Neuronal stem cell (in vitro differentiated cells): ENCODE results near the gene KIF26A.

Experiments used
- DNase-seq: peaks from one replicate; pipeline ENCODE4 v3.0.0-alpha.2; 2013; ENCODE audit warnings: low spot score
- H2AFZ ChIP-seq: one replicate; pipeline ENCODE4 v1.6.1; 2013; ENCODE audit warnings: mild to moderate bottlenecking, low read length, inconsistent platforms
- H2AK5ac ChIP-seq: 2 replicates; pipeline ENCODE4 v1.6.1; 2013; ENCODE audit warnings: low read depth, mild to moderate bottlenecking, inconsistent platforms, low read length, moderate library complexity, mixed read lengths
- H2BK120ac ChIP-seq: 2 replicates; pipeline ENCODE4 v1.6.1; 2013; ENCODE audit warnings: low read depth, mild to moderate bottlenecking, inconsistent platforms, low read length, moderate library complexity, mixed read lengths
- H2BK12ac ChIP-seq: one replicate; pipeline ENCODE4 v1.6.1; 2013; ENCODE audit warnings: low read length, inconsistent platforms
- H2BK15ac ChIP-seq: 2 replicates; pipeline ENCODE4 v1.6.1; 2013; ENCODE audit warnings: mild to moderate bottlenecking, low read length, inconsistent platforms, mixed read lengths
- H2BK5ac ChIP-seq: one replicate; pipeline ENCODE4 v1.6.1; 2013; ENCODE audit warnings: inconsistent platforms, mild to moderate bottlenecking, low read length, moderate library complexity
- H3K14ac ChIP-seq: one replicate; pipeline ENCODE4 v1.6.1; 2013; ENCODE audit warnings: low read length, inconsistent platforms
- H3K18ac ChIP-seq: 2 replicates; pipeline ENCODE4 v1.6.1; 2013; ENCODE audit warnings: low read length, inconsistent platforms
- H3K23ac ChIP-seq: 2 replicates; pipeline ENCODE4 v1.6.1; 2013; ENCODE audit warnings: low read depth, mild to moderate bottlenecking, mixed read lengths, low read length, inconsistent platforms; ENCODE audit not compliant: poor library complexity
- H3K27ac ChIP-seq: replicated peaks from 3 replicates; pipeline ENCODE4 v1.5.1; 2013; ENCODE audit warnings: low read length, inconsistent platforms
- H3K27me3 ChIP-seq, 3 experiments: 2 replicates each; pipeline ENCODE4 v1.6.1; 2013; ENCODE audit warnings: low read length in 3 of 3, mild to moderate bottlenecking in 2 of 3, inconsistent platforms in 1 of 3, low read depth in 1 of 3, mixed read lengths in 1 of 3, moderate library complexity in 1 of 3; ENCODE audit not compliant: control insufficient read depth in 3 of 3, insufficient read depth in 3 of 3
- H3K36me3 ChIP-seq, 2 donors: replicated peaks in 1 of 2; 2 replicates each; pipeline ENCODE4 v1.6.1; 2013; ENCODE audit warnings: low read length in 2 of 2; ENCODE audit not compliant: control insufficient read depth in 2 of 2, insufficient read depth in 2 of 2
- H3K4ac ChIP-seq: 2 replicates; pipeline ENCODE4 v1.6.1; 2013; ENCODE audit warnings: inconsistent platforms, mild to moderate bottlenecking, low read length, moderate library complexity
- H3K4me1 ChIP-seq, 2 donors: 1 replicate in 1 of 2; 2 replicates in 1 of 2; pipeline ENCODE4 v1.6.1; 2013; ENCODE audit warnings: low read length in 2 of 2, low read depth in 1 of 2; ENCODE audit not compliant: control insufficient read depth in 2 of 2, insufficient read depth in 1 of 2
- H3K4me2 ChIP-seq: one replicate; pipeline ENCODE4 v1.6.1; 2013; ENCODE audit warnings: mild to moderate bottlenecking, low read length, inconsistent platforms; ENCODE audit not compliant: insufficient read depth, poor library complexity, severe bottlenecking
- H3K4me3 ChIP-seq, 2 donors: 2 replicates each; pipeline ENCODE4 v1.5.1; 2013; ENCODE audit warnings: low read length in 2 of 2, mild to moderate bottlenecking in 2 of 2, inconsistent platforms in 1 of 2, moderate library complexity in 1 of 2
- H3K79me1 ChIP-seq: one replicate; pipeline ENCODE4 v1.6.1; 2013; ENCODE audit warnings: low read depth, mild to moderate bottlenecking, inconsistent platforms, low read length, moderate library complexity
- H3K9ac ChIP-seq: one replicate; pipeline ENCODE4 v1.6.1; 2013; ENCODE audit warnings: mild to moderate bottlenecking, low read depth, low read length, inconsistent platforms; ENCODE audit not compliant: poor library complexity
- H3K9me3 ChIP-seq, 2 donors: replicated peaks in 1 of 2; 2 replicates each; pipeline versions ENCODE3 to v1.6.1; 2013; ENCODE audit warnings: low read length in 2 of 2, mild to moderate bottlenecking in 2 of 2, inconsistent platforms in 1 of 2, low read depth in 1 of 2, mixed read lengths in 1 of 2, moderate library complexity in 1 of 2; ENCODE audit not compliant: control insufficient read depth in 2 of 2, insufficient read depth in 1 of 2
- H4K8ac ChIP-seq: one replicate; pipeline ENCODE4 v1.6.1; 2013; ENCODE audit warnings: low read depth, mild to moderate bottlenecking, inconsistent platforms, low read length, moderate library complexity
- H4K91ac ChIP-seq: one replicate; pipeline ENCODE4 v1.6.1; 2013; ENCODE audit warnings: low read length, low read depth, mild to moderate bottlenecking, inconsistent platforms; ENCODE audit not compliant: poor library complexity
- WGBS, 2 donors: extraction: QIAGEN DNeasy Blood & Tissue Kit; methylation state at CpG; one replicate each; pipeline ENCODE4 v1.1.7; 2013; ENCODE audit warnings: missing lambda C conversion rate in 2 of 2, mixed read lengths in 1 of 2; ENCODE audit not compliant: insufficient read length in 2 of 2, insufficient replicate concordance in 1 of 2; ENCODE audit errors: extremely low coverage in 2 of 2; 5-methylcytosine and 5-hydroxymethylcytosine counted together

The KIF26A gene

GRCh38 chr14:104142946-104143470 is 4.6 kb downstream of the KIF26A start:
- no peak for DNase-seq
- Histone ChIP-seq H2BK120ac (no peak overlapping the region), H3K4ac (no peak overlapping the region), H3K36me3 (peaks cover 0 to 2% of the 10 kb centered on the region in 2 donors), H2BK12ac (no peak overlapping the region), H3K23ac (no peak overlapping the region), H4K8ac (no peak overlapping the region), H2AK5ac (peak overlapping the region; percentile 40), H3K18ac (no peak overlapping the region), H3K27me3 (no peaks in the 10 kb centered on the region), H2BK15ac (peak overlapping the region; percentile 7), H3K27ac (no peak overlapping the region), H4K91ac (no peak overlapping the region), H2AFZ (no peak overlapping the region), H3K79me1 (peaks cover 38% of the 10 kb centered on the region), H3K9me3 (no peaks in the 10 kb centered on the region), H3K4me2 (no peak overlapping the region), H3K9ac (no peak overlapping the region), H3K14ac (no peak overlapping the region), H3K4me3 (no peak overlapping the region), H2BK5ac (peak overlapping the region; percentile 53), H3K4me1 (peaks cover 28 to 37% of the 10 kb centered on the region in 2 donors)
- WGBS, 2 donors, result no CpG with 5 or more reads among the region's 16 CpGs

GRCh38 chr14:104143521-104144452 is 5.4 kb downstream of the KIF26A start:
- Histone ChIP-seq H3K4me1 (peaks cover 35 to 44% of the 10 kb centered on the region in 2 donors), H4K8ac (no peak overlapping the region), H3K4me2 (no peak overlapping the region), H3K4me3 (no peak overlapping the region), H2AFZ (no peak overlapping the region), H3K14ac (no peak overlapping the region), H3K23ac (peak overlapping the region; percentile 23), H4K91ac (no peak overlapping the region), H2BK120ac (no peak overlapping the region), H3K36me3 (peaks cover 0 to 2% of the 10 kb centered on the region in 2 donors), H3K79me1 (peaks cover 40% of the 10 kb centered on the region), H3K9ac (no peak overlapping the region), H3K27me3 (no peaks in the 10 kb centered on the region), H2BK12ac (no peak overlapping the region), H3K4ac (no peak overlapping the region), H2BK15ac (no peak overlapping the region), H3K27ac (no peak overlapping the region), H3K9me3 (no peaks in the 10 kb centered on the region), H2AK5ac (peak overlapping the region; percentile 44), H3K18ac (peak overlapping the region; percentile 21), H2BK5ac (peak overlapping the region; percentile 53)
- DNase-seq, result no peak
- no CpG with 5 or more reads among the region's 26 CpGs for WGBS, 2 donors

- DNase-seq, result no peak
- no peak overlapping the region for H3K23ac ChIP-seq
These were observed 6.0 kb downstream of the KIF26A start for GRCh38 chr14:104144453-104144790.

More at GRCh38 chr14:104144453-104144790, 6.0 kb downstream of the KIF26A start:
- Histone ChIP-seq H4K8ac (no peak overlapping the region), H3K9ac (no peak overlapping the region), H3K4me3 (no peak overlapping the region), H3K36me3 (peaks cover 0 to 2% of the 10 kb centered on the region in 2 donors), H3K4me2 (no peak overlapping the region), H2AFZ (no peak overlapping the region), H2BK5ac (no peak overlapping the region), H3K14ac (no peak overlapping the region), H3K4ac (no peak overlapping the region), H3K79me1 (peaks cover 37% of the 10 kb centered on the region), H3K27me3 (no peaks in the 10 kb centered on the region), H2BK12ac (no peak overlapping the region), H2AK5ac (peak overlapping the region; percentile 44), H2BK120ac (no peak overlapping the region), H3K4me1 (peaks cover 38 to 47% of the 10 kb centered on the region in 2 donors), H3K18ac (no peak overlapping the region), H3K27ac (no peak overlapping the region), H4K91ac (no peak overlapping the region), H3K9me3 (no peaks in the 10 kb centered on the region), H2BK15ac (no peak overlapping the region)
- WGBS, 2 donors, result no CpG with 5 or more reads among the region's 4 CpGs
